IMR-90 (cell line): Measurements from ENCODE around the gene ZFP92. TPM values are rescaled to one million over a fixed set of nuclear protein-coding genes. Genes with fewer than 3 reads are reported as not detected.

Experiments used
- ATAC-seq: fragments of 200-7000 bp; cut with Tn5 transposase; 2 replicates; pipeline ENCODE4 v1.9.1; 2020; ENCODE audit warnings: low read depth, mild to moderate bottlenecking, moderate library complexity
- BruUV-seq: library from RNA; stranded (reverse); fragments of 400-500 nt; replicated peaks from 2 replicates; lab custom pipeline; 2021; lab: Mats Ljungman, UMichigan
- CTCF ChIA-PET: fragments of 300-600 bp; formaldehyde crosslinking; extraction: SDS; loops from one replicate; lab custom pipeline; 2021; ENCODE audit warnings: antibody characterized with exemption; lab: Yijun Ruan, JAX
- POLR2A ChIA-PET: fragments of 300-600 bp; sonication (Branson Sonifier 250); formaldehyde crosslinking; loops from one replicate; lab custom pipeline; 2022; ENCODE audit warnings: antibody characterized with exemption; ENCODE audit not compliant: unreplicated experiment; lab: Charles Lee
- DNase-seq: peaks from one replicate; pipeline ENCODE4 v3.0.0; 2013
- H2AFZ ChIP-seq: replicated peaks from 2 replicates; pipeline ENCODE3; 2013; ENCODE audit warnings: low read length, mild to moderate bottlenecking; ENCODE audit not compliant: poor library complexity
- H2AK5ac ChIP-seq: 2 replicates; pipeline ENCODE4 v1.6.1; 2013; ENCODE audit warnings: low read depth, low read length, inconsistent platforms
- H2AK9ac ChIP-seq: replicated peaks from 2 replicates; pipeline ENCODE3; 2013; ENCODE audit warnings: mild to moderate bottlenecking, low read depth, low read length, moderate library complexity; ENCODE audit not compliant: poor library complexity
- H2BK120ac ChIP-seq: 2 replicates; pipeline ENCODE4 v1.6.1; 2013; ENCODE audit warnings: low read depth, low read length, inconsistent platforms
- H2BK15ac ChIP-seq: 3 replicates; pipeline ENCODE4 v1.6.1; 2013; ENCODE audit warnings: low read depth, low read length, inconsistent platforms
- H2BK20ac ChIP-seq: 2 replicates; pipeline ENCODE4 v1.6.1; 2013; ENCODE audit warnings: low read depth, mild to moderate bottlenecking, inconsistent platforms, low read length, moderate library complexity
- H2BK5ac ChIP-seq: 2 replicates; pipeline ENCODE4 v1.6.1; 2013; ENCODE audit warnings: mild to moderate bottlenecking, low read depth, low read length, inconsistent platforms; ENCODE audit not compliant: poor library complexity, severe bottlenecking
- H3K14ac ChIP-seq: replicated peaks from 2 replicates; pipeline ENCODE4 v1.6.1; 2013; ENCODE audit warnings: low read depth, low read length, inconsistent platforms
- H3K18ac ChIP-seq: 2 replicates; pipeline ENCODE4 v1.6.1; 2013; ENCODE audit warnings: low read depth, low read length, control low read depth
- H3K23ac ChIP-seq: 2 replicates; pipeline ENCODE4 v1.6.1; 2013; ENCODE audit warnings: low read depth, low read length, inconsistent platforms
- H3K27ac ChIP-seq: 2 replicates; pipeline ENCODE4 v1.5.1; 2013; ENCODE audit warnings: mild to moderate bottlenecking, control low read depth, low read length; ENCODE audit not compliant: insufficient read depth
- H3K27me3 ChIP-seq: 2 replicates; pipeline ENCODE4 v1.6.1; 2013; ENCODE audit warnings: low read length; ENCODE audit not compliant: control insufficient read depth, insufficient read depth
- H3K36me3 ChIP-seq: 2 replicates; pipeline ENCODE4 v1.6.1; 2013; ENCODE audit warnings: low read length, mixed read lengths; ENCODE audit not compliant: control insufficient read depth, insufficient read depth
- H3K4ac ChIP-seq: 2 replicates; pipeline ENCODE4 v1.6.1; 2013; ENCODE audit warnings: low read depth, low read length, inconsistent platforms
- H3K4me1 ChIP-seq: 2 replicates; pipeline ENCODE4 v1.6.1; 2013; ENCODE audit warnings: low read length, mixed read lengths; ENCODE audit not compliant: control insufficient read depth, insufficient read depth
- H3K4me2 ChIP-seq: 2 replicates; pipeline ENCODE4 v1.6.1; 2013; ENCODE audit warnings: low read depth, mild to moderate bottlenecking, control low read depth, low read length, moderate library complexity
- H3K4me3 ChIP-seq: 2 replicates; pipeline ENCODE4 v1.5.1; 2013; ENCODE audit warnings: low read depth, mild to moderate bottlenecking, control low read depth, low read length, moderate library complexity; ENCODE audit not compliant: insufficient read depth
- H3K56ac ChIP-seq: 2 replicates; pipeline ENCODE4 v1.6.1; 2013; ENCODE audit warnings: low read length, inconsistent platforms; ENCODE audit not compliant: insufficient read depth; ENCODE audit errors: extremely low read depth
- H3K79me1 ChIP-seq, 2 experiments: 2 replicates each; pipeline ENCODE4 v1.6.1; 2013; ENCODE audit warnings: low read length in 2 of 2, inconsistent platforms in 1 of 2, low read depth in 1 of 2
- H3K9ac ChIP-seq: 2 replicates; pipeline ENCODE4 v1.6.1; 2013; ENCODE audit warnings: low read depth, low read length, control low read depth
- H3K9me1 ChIP-seq: 2 replicates; pipeline ENCODE4 v1.6.1; 2013; ENCODE audit warnings: low read length, inconsistent platforms; ENCODE audit not compliant: insufficient read depth
- H3K9me3 ChIP-seq: 2 replicates; pipeline ENCODE4 v1.6.1; 2013; ENCODE audit warnings: low read length; ENCODE audit not compliant: control insufficient read depth, insufficient read depth
- H4K20me1 ChIP-seq: 2 replicates; pipeline ENCODE4 v1.6.1; 2013; ENCODE audit warnings: low read length, inconsistent platforms; ENCODE audit not compliant: insufficient read depth
- H4K5ac ChIP-seq: 2 replicates; pipeline ENCODE4 v1.6.1; 2013; ENCODE audit warnings: mild to moderate bottlenecking, low read depth, low read length, control low read depth
- H4K8ac ChIP-seq, 2 experiments: 2 replicates each; pipeline ENCODE4 v1.6.1; 2013; ENCODE audit warnings: low read depth in 2 of 2, low read length in 2 of 2, control low read depth in 1 of 2, inconsistent platforms in 1 of 2
- H4K91ac ChIP-seq: 2 replicates; pipeline ENCODE4 v1.6.1; 2013; ENCODE audit warnings: low read depth, low read length, inconsistent platforms; ENCODE audit not compliant: insufficient read depth
- BHLHE40 ChIP-seq: fragments of 150-350 bp; IDR thresholded peaks from 2 replicates; pipeline ENCODE4 v1.6.1; 2016; ENCODE audit warnings: mild to moderate bottlenecking, low read depth, low read length
- CEBPB ChIP-seq: IDR thresholded peaks from 2 replicates; pipeline ENCODE4 v1.6.1; 2012; ENCODE audit warnings: low read depth, low read length, improper control_type of control experiment
- CHD1 ChIP-seq: IDR thresholded peaks from 2 replicates; pipeline ENCODE4 v1.6.1; 2012; ENCODE audit warnings: low read depth, low read length, improper control_type of control experiment
- CTCF ChIP-seq: conservative IDR thresholded peaks from 2 replicates; pipeline ENCODE4 v1.5.1; 2012; ENCODE audit warnings: mild to moderate bottlenecking, low read depth, low read length, improper control_type of control experiment
- ELK1 ChIP-seq: fragments of 150-350 bp; IDR thresholded peaks from 2 replicates; pipeline ENCODE4 v1.6.1; 2016; ENCODE audit warnings: low read depth, mild to moderate bottlenecking, low read length, moderate library complexity, borderline replicate concordance
- FOS ChIP-seq: fragments of 150-350 bp; IDR thresholded peaks from 2 replicates; pipeline ENCODE4 v1.6.1; 2016; ENCODE audit warnings: low read depth, low read length
- MAFK ChIP-seq: IDR thresholded peaks from 2 replicates; pipeline ENCODE4 v1.6.1; 2012; ENCODE audit warnings: low read depth, low read length, improper control_type of control experiment
- MAZ ChIP-seq: IDR thresholded peaks from 2 replicates; pipeline ENCODE4 v1.6.1; 2012; ENCODE audit warnings: low read depth, mild to moderate bottlenecking, low read length, improper control_type of control experiment, moderate library complexity, borderline replicate concordance
- MXI1 ChIP-seq: IDR thresholded peaks from 2 replicates; pipeline ENCODE4 v1.6.1; 2012; ENCODE audit warnings: low read depth, mild to moderate bottlenecking, low read length, moderate library complexity, borderline replicate concordance
- NFE2L2 ChIP-seq: fragments of 150-350 bp; IDR thresholded peaks from 2 replicates; pipeline ENCODE4 v1.6.1; 2016; ENCODE audit warnings: low read depth, mild to moderate bottlenecking, low read length
- POLR2A ChIP-seq: IDR thresholded peaks from 2 replicates; pipeline ENCODE4 v1.6.1; 2012; ENCODE audit warnings: mild to moderate bottlenecking, low read depth, low read length
- RAD21 ChIP-seq: IDR thresholded peaks from 2 replicates; pipeline ENCODE4 v1.6.1; 2012; ENCODE audit warnings: low read length, improper control_type of control experiment
- RCOR1 ChIP-seq: IDR thresholded peaks from 2 replicates; pipeline ENCODE4 v1.6.1; 2012; ENCODE audit warnings: mild to moderate bottlenecking, low read length, improper control_type of control experiment; ENCODE audit not compliant: insufficient replicate concordance
- RFX5 ChIP-seq: IDR thresholded peaks from 2 replicates; pipeline ENCODE4 v1.8.0; 2012; ENCODE audit warnings: low read depth, mild to moderate bottlenecking, low read length, moderate library complexity
- SMC3 ChIP-seq: fragments of 150-350 bp; IDR thresholded peaks from 2 replicates; pipeline ENCODE4 v1.6.1; 2016; ENCODE audit warnings: low read depth, mild to moderate bottlenecking, antibody characterized with exemption, low read length, moderate library complexity
- USF2 ChIP-seq: fragments of 150-350 bp; IDR thresholded peaks from 2 replicates; pipeline ENCODE4 v1.6.1; 2017; ENCODE audit warnings: mild to moderate bottlenecking, antibody characterized with exemption, low read length, low read depth
- WGBS, 2 experiments: methylation state at CpG; one replicate each; pipeline versions ENCODE4 v1.1.5 to v1.1.7; 2013; ENCODE audit warnings: missing lambda C conversion rate in 2 of 2; ENCODE audit not compliant: insufficient read length in 1 of 2; ENCODE audit errors: extremely low coverage in 2 of 2; 5-methylcytosine and 5-hydroxymethylcytosine counted together
- dilution Hi-C: fragments of 300-500 bp; cut with HindIII; formaldehyde crosslinking; loops from one replicate; pipeline ENCODE4 v1.14.3; 2018; ENCODE audit warnings: low sequenced_read_pairs; ENCODE audit not compliant: unreplicated experiment
- in situ Hi-C: fragments of 300-500 bp; cut with MboI; formaldehyde crosslinking; loops from 3 replicates; pipeline ENCODE4 v1.14.3; 2019; ENCODE audit warnings: low sequenced_read_pairs, inconsistent platforms, mixed read lengths
- intact Hi-C: fragments of 100-400 bp; cut with micrococcal nuclease; formaldehyde crosslinking; loops from 2 replicates; pipeline ENCODE4 v1.10.0; 2022
- polyA plus RNA-seq, 3 experiments: library from polyadenylated mRNA; depleted of rRNA; stranded (reverse); fragments of >200 nt; gene quantifications; 2 replicates each; pipeline ENCODE4 v1.2.3, GENCODE V29; 2012; ENCODE audit warnings: low replicate concordance in 1 of 3
- total RNA-seq: library from RNA; depleted of rRNA; stranded (reverse); fragments of >200 nt; gene quantifications from 2 replicates; pipeline ENCODE4 v1.2.3, GENCODE V29; 2012

Gene ZFP92
- total and polyA plus RNA-seq, 2 of the 4 experiments (the other 2 are of a cell fraction) = under 0.01 to 0.03 TPM

- dilution Hi-C loops = no loop called here
These were observed 23.5 kb downstream of the ZFP92 start for GRCh38 chrX:153434801-153435200.

More at GRCh38 chrX:153434801-153435200, 23.5 kb downstream of the ZFP92 start:
- no peak overlapping the region for H4K91ac ChIP-seq
- no peaks in the 10 kb centered on the region for H4K20me1 ChIP-seq
- POLR2A ChIA-PET = no interaction called here
- no peaks in the 10 kb centered on the region for H3K4me1 ChIP-seq
- no peak overlapping the region for H3K23ac ChIP-seq
- in situ Hi-C loops (no loop called here), intact Hi-C loops (no loop called here)
- H3K9me1 ChIP-seq = no peaks in the 10 kb centered on the region
- no peak overlapping the region for H3K4ac ChIP-seq
- no peak overlapping the region for H3K27ac ChIP-seq
- no peak for TF ChIP-seq ELK1
- no peak for TF ChIP-seq RFX5
- no peak for TF ChIP-seq CTCF
- TF ChIP-seq SMC3 = no peak
- TF ChIP-seq RCOR1 = no peak
- TF ChIP-seq USF2 = no peak
- no peak for TF ChIP-seq MXI1
- TF ChIP-seq RAD21 = no peak
- no peak for TF ChIP-seq CEBPB
- no peak for TF ChIP-seq CHD1
- TF ChIP-seq MAZ = no peak
- no peak for TF ChIP-seq NFE2L2
- TF ChIP-seq FOS = no peak
- no peak for TF ChIP-seq BHLHE40
- no peak for TF ChIP-seq MAFK
- TF ChIP-seq POLR2A = no peak
- no peak overlapping the region for H4K5ac ChIP-seq
- H3K36me3 ChIP-seq = no peaks in the 10 kb centered on the region
- H3K4me2 ChIP-seq = no peak overlapping the region
- H3K56ac ChIP-seq = no peak overlapping the region
- H3K9me3 ChIP-seq = peaks cover 15% of the 10 kb centered on the region
- H2AK5ac ChIP-seq = no peak overlapping the region
- no peak overlapping the region for H2BK5ac ChIP-seq
- H2BK15ac ChIP-seq = no peak overlapping the region
- H3K18ac ChIP-seq = no peak overlapping the region
- ATAC-seq (no peak), DNase-seq (no peak)
- no peak overlapping the region for H2BK120ac ChIP-seq
- BruUV-seq = no TSS peak
- 65% methylated on average over 3 of the region's 8 CpGs; no CpG with 5 or more reads in 1 of the 2 experiments for WGBS, 2 experiments
- no peak overlapping the region for H3K9ac ChIP-seq
- no peaks in the 10 kb centered on the region for H3K79me1 ChIP-seq
- H3K14ac ChIP-seq = no peak overlapping the region
- CTCF ChIA-PET = no interaction called here
- H4K8ac ChIP-seq = no peak overlapping the region
- H2BK20ac ChIP-seq = no peak overlapping the region
- H2AK9ac ChIP-seq = no peak overlapping the region
- no peak overlapping the region for H2AFZ ChIP-seq
- H3K27me3 ChIP-seq = peaks cover 7% of the 10 kb centered on the region; the same call in 1 of the 2 replicates
- no peak overlapping the region for H3K4me3 ChIP-seq
